GM18951 (cell line): ENCODE measurements around the gene ANKFN1.

Experiments
- POLR2A ChIP-seq: IDR thresholded peaks from 4 replicates; pipeline ENCODE4 v1.6.1; 2011; ENCODE audit warnings: mild to moderate bottlenecking; ENCODE audit not compliant: insufficient read length, insufficient read depth; ENCODE audit errors: extremely low read depth
- in situ Hi-C: fragments of 300-500 bp; cut with MboI; formaldehyde crosslinking; loops from one replicate; pipeline ENCODE4 v1.12.0; 2022; ENCODE audit warnings: low sequenced_read_pairs, mixed read lengths, inconsistent platforms; ENCODE audit not compliant: unreplicated experiment

Gene ANKFN1, protein sequence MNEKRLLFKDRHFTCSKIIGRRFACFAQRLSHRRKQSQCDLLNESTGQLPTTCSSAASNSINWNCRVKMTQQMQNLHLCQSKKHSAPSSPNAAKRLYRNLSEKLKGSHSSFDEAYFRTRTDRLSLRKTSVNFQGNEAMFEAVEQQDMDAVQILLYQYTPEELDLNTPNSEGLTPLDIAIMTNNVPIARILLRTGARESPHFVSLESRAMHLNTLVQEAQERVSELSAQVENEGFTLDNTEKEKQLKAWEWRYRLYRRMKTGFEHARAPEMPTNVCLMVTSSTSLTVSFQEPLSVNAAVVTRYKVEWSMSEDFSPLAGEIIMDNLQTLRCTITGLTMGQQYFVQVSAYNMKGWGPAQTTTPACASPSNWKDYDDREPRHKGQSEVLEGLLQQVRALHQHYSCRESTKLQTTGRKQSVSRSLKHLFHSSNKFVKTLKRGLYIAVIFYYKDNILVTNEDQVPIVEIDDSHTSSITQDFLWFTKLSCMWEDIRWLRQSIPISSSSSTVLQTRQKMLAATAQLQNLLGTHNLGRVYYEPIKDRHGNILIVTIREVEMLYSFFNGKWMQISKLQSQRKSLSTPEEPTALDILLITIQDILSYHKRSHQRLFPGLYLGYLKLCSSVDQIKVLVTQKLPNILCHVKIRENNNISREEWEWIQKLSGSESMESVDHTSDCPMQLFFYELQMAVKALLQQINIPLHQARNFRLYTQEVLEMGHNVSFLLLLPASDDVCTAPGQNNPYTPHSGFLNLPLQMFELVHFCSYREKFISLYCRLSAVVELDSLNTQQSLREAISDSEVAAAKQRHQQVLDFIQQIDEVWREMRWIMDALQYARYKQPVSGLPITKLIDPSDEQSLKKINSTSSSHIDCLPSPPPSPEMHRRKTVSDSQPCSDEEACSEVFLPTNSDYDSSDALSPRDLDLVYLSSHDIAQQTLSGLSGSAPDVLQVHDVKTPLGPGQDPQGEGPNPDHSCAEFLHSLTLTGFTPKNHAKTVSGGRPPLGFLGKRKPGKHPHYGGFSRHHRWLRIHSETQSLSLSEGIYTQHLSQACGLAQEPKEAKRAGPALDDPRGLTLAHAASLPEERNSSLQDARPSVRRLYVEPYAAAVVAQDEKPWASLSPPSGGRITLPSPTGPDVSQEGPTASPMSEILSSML

DNA sequence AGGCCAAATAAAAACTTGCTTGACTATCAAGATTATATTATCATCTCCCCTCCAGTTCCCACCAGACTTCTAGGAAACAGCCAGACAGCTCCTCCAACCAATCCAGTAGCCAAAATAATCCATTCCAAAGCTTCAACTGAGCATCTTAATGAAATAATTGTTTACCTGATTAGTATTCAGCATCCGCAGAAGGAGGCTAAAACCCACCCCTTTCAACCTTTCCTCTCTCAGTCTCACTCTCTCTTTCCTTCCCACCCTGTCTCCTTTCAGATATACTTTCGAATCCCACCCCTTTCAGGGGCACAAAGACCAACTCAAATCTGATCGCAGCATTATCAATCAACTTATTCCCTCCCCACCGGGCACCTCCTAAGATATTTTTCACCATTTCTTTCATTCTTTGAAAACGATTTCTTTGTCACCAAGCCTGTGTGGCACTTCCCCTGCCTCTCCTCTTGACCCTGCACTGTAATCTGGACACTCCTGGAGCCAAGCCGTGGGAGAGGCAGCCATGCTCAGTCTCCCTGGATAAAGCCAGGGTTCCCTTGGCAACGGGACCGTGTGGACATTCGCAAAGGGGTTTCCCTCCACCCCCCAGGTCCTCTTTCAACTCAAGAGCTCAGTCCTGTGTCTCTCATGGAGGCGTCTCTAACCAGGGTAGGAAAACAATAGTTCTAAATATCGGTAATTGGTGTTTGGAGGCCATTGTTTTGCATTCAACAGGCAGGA is at the start of gene ANKFN1:
ANKFN1 (plus strand) TSS at position 602 of the 729 bp plus-strand sequence. CDS start 59,193 bp downstream, outside the sequence.
- in situ Hi-C loops = no loop called here
- TF ChIP-seq POLR2A = no peak

DNA sequence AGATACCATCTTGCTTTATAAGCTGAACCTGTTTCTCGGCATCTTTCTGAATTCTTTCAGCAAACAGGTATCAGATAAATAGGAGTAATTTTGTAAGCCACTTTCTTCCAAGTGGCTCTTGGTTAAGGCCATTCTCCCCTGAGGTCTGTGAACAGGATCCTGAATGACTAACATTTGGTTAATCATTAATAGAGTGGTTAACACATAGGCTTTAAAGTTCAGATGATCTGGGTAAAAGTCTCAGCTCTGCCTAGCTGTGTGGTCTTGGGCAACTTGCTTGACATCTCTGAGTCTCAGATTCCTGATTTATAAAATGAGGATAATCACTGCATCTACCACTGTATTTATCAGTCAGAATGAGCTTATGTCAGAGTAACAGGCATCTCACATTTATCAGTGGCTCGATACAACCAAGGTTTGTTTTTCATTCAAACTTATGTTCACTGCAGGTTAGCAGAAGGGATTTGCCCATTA is 44.4 kb upstream of the ANKFN1 start:
- in situ Hi-C loops = no loop called here

DNA sequence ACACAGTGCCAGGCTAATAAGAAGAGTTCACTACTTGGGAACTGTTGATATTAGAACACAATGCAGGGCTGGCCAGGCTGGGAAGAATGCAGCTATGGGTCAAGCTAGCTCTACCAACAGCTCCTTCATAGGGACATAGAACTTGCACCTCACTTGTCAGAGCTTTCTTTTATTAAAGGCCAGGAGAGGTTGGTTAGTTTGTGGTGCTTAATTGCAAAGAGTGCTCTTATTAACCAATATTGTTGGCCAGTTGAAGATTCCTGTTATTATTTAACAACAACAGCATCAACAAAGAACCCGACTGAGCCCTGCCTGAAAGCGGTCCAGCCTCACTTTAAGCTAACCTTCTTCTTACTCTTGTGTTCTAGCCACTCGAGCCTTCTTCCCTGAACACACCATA is 43.4 kb upstream of the ANKFN1 start:
- no peak for TF ChIP-seq POLR2A
- in situ Hi-C loops = no loop called here

More for the DNA sequence above, 44.4 kb upstream of the ANKFN1 start:
- TF ChIP-seq POLR2A = no peak

DNA sequence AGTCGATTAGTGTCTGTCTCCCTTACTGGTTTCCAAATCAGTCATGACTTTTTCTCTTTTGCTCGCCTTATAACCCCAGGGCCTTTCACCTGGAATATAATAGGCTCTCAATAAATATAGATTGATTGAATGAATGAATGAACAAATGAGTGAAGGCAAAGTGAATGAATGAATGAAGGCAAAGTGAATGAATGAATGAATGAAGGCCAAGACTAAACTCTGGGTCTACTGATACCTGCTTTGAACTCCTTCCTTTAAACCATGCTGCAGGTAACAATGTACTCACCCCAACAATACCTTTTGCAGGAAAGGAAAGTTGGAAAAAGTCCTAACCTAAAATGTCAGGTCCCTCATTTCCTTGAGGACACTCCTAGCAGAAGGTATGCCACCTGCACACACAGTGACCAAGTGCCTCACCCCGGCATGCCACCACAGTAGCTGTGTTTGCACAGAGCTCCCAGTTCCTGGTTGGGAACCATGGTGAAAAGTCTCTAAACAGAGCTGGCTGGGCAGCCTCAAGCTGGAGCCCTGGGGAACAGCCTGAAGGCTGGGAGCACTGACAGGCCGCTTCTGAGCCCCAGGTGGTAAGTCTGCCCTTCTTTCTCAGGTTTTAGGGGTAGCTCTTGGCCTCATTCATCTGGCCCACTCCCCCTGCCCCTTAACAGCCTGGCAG is 42.7 kb upstream of the ANKFN1 start:
- in situ Hi-C loops = no loop called here
- TF ChIP-seq POLR2A = no peak

DNA sequence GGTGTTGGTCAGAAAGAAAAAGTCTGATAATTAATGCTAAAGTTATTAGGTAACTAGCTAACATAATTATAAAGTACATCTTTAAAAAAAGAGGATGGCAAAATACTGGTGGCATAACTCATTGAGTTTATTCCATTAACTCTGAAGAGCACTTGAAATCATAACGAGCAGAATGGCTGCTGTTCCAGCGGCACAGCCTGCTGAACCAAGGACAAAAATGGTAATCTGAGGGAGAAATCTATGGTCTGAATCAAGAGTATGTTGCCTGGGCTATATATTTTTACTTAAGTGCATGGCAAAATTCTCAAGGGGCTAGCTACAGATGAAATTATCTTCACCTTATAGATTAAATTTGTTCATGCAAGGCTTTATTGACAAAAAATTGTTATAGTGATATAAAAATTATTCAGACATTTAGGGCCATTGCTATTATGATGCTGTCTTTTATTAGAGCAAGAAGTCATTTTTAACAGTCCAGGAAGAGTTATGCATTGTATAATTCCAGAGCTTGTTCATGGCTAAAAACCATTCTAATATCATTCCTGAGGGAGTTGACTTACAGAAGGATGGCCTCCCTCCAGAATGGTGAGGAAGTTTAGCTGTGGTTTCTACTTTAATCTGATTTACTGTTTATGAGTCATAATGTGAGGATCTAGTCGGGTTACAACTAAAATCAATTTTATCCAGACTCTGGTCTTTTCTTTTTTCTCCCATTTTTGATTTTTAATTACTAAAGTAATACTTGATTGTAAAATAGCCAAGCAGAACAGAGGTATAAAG is 41.4 kb upstream of the ANKFN1 start:
- in situ Hi-C loops = no loop called here
- TF ChIP-seq POLR2A = no peak

DNA sequence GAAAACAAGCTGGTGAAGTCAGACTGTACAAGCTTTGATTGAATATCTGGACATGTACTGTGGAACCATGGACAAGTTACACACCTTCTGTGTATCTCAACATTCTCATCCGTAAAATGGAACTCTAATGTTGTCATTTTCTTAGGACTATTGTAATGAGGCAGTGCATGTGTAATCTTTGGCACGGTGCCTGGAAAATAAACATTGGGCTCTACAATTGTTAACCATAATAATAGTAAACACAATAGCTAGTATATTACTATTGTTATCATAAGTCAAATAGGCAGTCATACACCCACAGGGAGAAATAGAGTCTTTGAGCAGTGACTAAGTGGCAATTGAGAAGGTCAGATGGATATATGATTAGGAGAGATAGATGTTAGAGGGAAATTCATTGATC is 39.8 kb upstream of the ANKFN1 start:
- in situ Hi-C loops = no loop called here
- TF ChIP-seq POLR2A = no peak

DNA sequence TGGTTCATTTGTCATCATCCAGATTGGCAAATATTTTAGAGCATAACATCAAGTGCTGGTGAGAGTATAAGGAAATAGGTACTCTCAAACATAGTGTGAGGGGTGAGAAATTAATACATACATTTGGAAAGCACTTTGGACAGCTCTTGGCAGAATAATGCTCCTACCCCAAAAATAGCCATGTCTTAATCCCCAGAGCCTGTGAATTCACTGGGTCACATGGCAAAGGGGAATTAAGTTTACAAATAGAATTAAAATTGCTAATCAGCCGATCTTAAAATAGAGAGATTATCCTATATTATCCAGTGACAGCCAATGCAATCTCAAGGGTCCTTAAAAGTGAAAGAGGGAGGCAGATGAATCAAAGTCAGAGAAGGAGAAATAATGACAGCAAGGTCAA is 38.8 kb upstream of the ANKFN1 start:
- TF ChIP-seq POLR2A = no peak

DNA sequence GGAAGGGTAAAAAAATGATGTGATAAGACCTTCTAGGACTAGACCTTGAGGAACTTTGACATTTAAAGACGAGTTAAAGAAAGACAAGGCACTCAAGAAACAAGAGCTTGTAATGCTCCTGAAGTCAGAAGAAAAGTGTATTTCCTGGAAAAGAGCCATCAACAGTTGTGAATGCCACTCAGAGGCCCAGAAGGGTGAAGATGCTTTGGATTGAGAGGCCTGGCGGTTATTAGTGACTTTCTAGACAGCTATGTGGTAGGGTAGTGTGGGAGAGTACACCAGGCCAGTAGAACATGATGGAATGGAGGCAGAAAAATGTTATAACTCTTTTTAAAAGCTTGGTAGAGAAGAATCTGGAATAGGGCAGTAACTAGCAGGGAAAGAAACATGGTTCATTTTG is 34.1 kb upstream of the ANKFN1 start:
- in situ Hi-C loops = no loop called here
- TF ChIP-seq POLR2A = no peak

More for the DNA sequence above, 38.8 kb upstream of the ANKFN1 start:
- in situ Hi-C loops = no loop called here

DNA sequence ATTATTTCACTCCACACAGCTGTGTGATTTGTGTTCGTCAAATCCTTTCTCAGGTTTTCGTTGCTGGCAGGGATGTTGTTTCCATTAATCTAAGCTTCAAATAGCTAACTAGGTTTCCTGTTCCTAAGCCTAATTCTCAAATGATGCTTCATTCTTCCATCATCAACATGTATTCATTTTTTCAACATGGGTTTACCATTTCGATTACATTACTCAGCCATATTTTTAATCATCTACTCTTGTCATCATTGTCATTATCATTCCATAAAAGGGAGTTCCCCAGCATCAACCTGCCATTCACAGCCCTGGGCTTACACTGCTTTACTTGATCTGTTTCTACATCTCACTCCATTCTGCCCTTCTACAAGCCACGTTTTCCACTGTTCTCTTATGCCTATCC is 33.3 kb upstream of the ANKFN1 start:
- TF ChIP-seq POLR2A = no peak
- in situ Hi-C loops = no loop called here

DNA sequence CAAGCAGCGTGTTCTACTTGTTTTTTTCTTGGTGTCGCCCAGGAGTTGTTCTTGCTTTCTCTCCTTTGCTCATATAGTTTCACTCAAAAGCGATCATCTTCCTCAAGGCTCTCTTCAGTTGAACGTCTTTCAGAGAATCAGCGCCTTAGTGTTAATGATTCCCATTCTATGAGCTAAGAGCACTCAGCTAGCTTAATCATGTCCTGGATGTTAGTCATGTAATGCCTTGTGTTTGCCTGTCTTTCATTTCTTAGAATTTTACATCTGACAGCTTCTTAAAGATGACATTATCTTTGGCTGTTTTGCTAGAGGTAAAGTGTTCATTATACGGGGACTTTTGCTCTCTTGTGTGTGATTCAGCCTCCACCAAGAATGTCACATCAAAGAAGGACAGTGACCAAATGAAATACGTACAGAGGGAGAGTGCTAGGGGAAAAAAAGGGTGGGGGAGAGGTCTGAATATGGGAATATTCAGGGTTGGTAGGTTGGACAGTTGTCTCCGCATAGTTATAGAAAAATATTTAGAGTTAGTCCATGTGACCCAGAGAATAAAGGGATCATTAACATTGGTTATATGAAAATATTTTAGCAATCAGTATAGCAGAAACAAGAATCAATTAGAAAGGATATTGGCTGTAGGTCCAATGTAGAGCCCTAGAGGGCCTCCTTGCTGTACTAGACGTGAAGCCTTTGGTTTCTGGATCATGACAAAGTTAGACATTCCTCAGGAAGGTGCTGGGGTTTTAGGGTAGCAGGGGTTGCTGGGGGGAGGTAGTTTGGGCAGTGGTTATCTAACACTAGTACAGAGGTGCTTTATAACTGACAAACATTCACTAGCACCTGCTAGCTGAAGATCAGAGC is 31.9 kb upstream of the ANKFN1 start:
- no peak for TF ChIP-seq POLR2A
- in situ Hi-C loops = no loop called here

DNA sequence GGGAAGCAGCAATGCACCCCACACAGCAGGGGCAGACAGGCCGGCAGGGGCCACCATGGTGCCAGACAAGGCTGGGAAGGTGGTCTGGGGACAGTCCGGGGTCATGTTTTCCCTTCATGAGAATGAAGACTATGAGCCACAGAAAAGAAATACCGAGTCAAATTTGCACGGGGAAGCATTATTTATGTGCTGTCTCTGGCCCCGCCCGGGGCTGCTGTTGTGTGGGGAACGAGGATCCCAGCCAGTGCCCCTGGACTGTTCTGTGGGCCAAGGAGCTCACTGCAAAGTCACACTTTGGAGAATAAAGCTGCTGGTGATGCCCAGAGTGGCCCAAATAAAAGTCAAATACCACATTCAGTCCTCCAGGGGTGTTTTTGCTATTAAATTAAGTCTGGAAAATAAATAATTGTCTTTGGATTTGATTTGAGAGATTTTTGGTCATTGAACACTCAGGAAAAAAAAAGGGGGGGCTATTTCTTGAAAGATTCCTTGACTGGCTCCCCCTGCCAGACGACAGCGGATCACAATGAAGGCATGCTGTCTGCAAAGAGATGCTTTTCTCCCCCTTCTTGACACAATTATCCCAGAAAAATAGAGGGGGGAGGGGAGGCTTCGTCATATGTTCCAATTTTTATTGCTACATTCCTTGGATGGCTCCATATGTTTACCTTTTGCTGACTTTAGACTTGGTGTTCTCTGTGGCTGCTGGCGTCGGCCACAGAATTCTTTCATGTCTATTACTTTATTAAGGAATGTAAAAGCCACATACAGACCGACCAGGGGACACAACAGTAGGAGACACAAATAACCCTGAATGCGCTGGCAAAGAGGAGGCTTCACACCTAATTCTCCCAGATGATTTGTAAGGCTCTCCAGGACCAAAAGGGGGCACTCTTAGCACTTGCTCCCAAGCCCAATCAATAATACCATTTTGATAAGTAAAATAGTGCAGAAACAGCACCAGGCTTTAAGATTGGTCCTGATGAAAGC is 27.1 kb upstream of the ANKFN1 start:
- in situ Hi-C loops = no loop called here
- TF ChIP-seq POLR2A = no peak
